Retina (tissue), 1 donor: ENCODE data around the gene MYL10.

Experiments
- DNase-seq: peaks from one replicate; pipeline ENCODE4 v3.0.0-alpha.2; 2016

Gene MYL10

DNA sequence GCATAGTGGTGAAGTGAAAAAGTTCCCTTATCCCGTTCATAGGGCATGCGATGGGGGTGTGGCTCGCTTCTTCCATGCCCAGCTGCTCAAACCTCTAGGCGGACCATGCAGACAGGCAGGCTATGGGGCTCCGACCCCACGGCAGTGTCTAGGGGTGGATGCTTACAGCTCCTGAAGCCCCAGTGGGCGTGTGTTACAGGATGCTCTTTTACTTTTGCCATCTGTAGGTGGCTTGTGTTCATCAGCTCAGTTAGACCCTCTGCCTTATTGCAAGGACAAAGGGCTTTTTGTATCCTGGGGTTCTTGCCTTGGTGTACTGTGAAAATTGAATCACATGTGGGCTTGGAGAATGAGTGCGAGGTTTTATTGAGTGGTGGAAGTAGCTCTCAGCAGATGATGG lies at the start of gene MYL10:
Gene MYL10 (minus strand): TSS at position 126 of the 400 bp plus-strand sequence. CDS start 178 bp downstream, outside the sequence.
- DNase-seq: no peak

DNA sequence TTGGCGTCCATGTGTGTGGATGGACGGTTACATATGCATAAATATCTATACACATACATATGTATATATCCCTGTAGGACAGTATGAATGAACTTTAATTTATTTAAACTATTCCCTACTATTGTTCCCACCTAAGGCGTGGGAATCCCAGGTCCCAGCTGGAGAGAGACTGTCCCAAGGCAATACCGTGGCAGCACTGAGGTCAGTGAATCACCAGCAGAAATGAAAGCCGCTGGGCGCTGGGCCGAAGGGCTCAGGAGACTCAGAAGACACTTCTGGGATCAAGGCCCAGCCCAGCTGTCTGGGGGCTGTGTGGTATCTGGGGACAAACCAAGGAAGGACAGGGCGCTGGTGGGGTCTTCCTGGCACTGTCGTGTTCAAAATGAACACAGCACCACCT lies 49.6 kb upstream of the MYL10 start:
- DNase-seq: no peak

DNA sequence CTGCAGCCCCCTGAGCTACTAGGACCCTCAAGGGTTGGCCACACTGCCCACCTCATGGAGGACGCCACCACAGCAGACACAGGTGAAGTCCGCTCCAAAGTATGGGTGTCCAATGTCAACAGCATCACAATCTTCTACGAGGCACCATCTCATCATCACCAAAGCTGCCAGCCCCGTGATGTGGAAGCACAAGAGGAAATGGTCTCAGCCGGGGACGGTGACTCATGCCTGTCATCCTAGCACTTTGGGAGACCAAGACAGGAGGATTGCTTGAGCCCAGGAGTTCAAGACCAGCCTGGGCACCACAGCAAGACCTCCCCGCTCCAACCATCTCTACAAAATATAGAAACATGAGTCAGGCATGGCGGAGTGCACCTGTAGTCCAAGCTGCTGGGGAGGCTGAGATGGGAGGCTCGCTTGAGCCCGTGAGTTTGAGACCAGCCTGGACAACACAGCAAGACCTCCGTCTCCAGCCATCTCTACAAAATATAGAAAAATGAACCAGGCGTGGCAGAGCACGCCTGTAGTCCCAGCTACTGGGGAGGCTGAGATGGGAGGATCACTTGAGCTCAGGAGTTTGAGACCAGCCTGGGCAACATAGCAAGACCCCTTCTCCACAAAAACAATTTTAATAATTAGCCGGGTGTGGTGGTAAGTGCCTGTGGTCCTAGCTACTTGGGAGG lies 48.8 kb upstream of the MYL10 start:
- DNase-seq: no peak

DNA sequence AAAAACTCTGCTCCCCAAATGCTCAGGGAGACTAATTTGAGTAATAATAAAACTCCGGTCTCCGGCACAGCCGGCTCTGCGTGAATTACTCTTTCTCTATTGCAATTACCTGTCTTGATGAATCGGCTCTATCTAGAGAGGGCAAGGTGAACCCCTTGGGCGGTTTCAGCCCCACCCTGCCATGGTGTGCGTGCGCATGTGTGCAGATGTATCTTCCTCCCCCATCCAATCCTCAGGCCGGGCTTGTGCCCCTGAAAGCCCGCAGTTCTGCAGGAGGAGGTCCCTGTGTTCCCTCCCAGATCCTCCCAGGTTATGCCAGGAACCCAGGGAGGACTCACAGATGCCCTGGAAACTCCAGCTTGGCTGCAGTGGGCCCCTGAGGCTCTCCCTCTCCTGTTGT lies 48.3 kb upstream of the MYL10 start:
- no peak for DNase-seq

DNA sequence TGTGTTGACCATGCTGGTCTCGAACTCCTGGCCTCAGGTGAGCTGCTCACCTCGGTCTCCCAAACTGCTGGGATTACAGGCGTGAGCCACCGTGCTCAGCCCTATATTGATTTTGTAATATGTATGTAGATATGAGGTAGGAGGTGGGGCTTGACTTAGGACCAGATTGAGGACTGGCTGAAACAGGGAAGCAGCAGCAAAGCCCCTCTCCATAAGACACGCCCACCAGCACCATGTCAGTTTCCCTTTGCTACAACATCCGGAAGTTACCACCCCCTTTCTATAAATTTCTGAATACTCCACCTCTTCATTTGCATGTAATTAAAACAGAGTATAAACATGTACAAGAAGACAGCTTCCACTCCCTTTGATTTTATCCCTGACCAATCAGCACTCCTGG lies 47.9 kb upstream of the MYL10 start:
- DNase-seq: no peak

DNA sequence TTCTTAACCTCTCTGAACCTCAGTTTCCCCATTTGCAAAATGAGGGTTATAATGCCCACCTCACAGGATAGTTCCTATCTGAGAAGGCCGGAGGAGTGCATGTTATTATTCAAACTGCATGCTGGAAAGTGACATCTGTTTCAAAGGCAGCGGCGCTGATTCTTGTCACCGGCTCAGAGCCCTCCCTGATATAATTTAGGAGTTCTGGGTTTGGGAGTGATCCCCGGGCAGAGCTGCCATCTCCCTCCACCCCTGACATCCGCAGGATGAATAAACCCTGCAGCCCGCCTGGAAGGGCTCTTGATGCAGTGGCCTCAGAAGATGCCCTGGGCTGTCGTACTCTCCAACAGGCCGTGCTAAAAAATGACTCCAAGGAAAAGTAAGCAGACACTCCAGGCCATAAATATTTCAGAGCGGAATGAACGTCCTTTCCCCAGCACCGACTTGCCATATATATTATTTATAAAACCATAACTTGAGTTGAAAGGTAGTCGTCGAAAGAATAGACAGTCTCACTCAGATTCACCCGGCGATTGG lies 47.0 kb upstream of the MYL10 start:
- no peak for DNase-seq

DNA sequence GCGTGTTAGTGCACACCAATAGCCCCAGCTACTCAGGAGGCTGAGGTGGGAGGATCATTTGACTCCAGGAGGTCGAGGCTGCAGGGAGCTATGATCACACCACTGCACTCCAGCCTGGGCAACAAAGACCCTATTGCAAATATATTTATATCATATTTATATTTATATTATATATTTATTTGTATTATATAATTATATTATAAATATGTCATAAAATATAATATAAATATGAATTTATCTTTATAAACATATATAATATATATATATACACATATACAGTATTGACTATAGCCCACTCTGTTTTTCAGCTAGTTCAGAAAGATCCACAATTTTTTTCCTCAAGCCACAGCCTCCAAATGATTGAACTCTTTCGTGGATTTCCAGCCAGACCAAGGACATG lies 45.3 kb upstream of the MYL10 start:
- DNase-seq: no peak

DNA sequence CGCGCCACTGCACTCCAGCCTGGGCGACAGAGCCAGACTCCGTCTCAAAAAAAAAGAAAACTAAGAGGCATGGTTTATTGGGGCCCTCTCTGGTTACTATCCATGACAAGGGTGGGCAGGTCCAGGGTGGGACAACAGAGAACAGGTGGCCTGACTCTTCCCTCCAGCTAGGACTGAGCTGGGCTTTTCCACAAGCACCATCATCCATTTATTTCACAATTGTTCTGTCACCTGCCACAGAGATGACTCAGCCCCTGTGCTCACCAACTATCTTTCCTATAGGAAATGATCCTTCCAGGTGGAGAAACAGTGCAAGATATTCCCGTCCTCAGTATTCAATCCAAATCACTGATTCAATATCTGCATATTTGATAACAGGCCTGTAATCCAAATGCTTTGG lies 44.9 kb upstream of the MYL10 start:
- no peak for DNase-seq

DNA sequence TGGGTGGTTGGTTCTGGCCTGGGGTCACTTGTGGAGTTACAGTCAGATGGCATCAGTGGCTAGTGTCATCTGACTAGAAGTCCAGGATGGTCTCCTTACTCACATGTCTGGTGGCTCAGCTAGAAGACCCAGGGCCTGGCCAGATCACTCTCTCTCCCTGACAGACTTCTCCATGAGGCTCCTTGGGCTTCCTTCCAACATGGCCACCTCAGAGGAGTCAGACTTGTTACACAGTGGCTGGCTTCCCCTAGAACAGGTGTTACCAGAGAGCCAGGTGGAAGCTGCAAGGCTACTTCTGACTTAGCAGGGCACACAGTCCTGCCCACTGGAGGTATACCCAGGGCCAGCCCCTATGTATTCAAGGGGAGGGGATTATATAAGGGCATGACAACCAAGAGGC lies 44.2 kb upstream of the MYL10 start:
- DNase-seq: no peak

DNA sequence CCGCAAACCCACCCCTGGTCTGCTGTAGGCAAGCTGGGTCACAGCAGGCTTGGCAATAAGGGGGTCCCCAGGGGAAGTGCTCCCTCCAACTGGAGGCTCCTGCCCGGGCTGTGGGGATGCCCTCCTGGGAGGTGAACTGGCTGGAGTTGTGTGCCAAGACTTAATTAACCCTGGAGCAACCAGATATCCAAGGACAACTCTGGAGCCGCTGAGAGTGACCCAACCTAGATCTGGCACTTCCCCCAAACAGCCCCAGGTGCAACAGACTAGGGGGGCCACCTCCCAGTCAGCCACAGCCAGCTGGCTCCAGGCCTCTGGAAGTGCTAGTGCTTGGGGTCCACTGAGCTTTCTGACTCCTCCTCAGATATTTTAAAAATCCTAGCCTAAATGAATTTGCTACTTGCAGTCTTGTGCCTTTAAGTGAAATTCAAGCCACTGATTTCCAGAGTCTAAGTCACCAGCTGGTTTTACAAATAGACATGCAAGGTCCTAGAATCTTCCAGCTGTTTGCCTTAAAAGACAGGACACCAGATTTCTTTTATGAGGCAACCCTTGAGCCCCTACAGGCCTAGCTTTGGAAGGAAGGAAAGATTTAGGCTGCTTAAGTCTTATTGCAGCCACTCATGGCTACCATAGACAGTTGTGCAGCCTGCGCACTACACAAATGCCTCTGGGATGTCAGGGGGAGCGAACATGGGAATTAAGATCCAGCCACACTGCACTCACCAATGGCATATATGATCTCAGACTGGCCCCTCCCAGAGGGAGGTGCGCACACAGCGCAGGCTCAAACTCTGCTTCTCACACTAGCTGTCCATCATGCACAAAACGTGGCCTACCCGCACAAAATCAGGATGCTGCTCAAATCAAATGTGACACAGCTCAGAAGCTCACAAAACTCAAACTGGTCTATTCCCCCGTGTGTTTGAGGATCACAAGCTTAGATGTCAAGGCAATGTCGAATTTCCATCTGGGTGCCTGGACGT lies 42.6 kb upstream of the MYL10 start:
- no peak for DNase-seq

DNA sequence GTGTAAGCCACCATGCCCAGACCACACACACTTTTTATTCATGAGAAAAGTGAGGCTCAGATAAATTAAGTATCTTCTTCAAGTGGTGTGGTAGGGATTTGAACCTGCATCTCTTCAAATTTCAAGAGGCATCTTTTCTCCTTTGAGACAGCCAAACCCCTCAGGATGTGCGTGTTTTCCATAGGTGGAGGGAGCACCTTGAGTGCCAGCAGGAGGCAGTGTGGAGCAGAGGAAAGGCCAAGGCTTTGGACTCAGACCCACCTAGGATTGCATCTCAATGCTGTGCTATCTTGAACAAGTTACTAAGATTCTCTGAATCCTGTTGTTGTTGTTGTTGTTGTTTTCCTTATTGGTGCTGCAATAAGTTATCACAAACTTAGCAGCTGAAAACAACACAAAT lies 40.2 kb upstream of the MYL10 start:
- no peak for DNase-seq

DNA sequence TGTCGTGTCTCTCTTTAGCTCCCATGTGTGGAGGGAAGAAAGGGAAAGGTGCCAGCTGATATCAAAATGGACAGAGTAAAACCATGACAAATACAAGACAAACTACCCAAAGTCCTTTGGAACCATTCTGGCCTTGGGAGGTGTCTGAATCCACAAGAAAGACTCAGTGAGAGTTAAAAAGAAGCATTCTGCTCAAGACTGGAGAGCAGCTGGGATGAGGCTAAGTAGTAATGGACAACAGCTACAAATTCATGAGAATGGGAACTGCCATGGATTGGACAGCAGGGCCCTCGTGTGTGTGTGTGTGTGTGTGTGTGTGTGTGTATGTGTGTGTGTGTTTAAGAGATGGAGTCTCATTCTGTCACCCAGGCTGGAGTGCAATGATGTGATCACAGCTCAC lies 39.6 kb upstream of the MYL10 start:
- no peak for DNase-seq

DNA sequence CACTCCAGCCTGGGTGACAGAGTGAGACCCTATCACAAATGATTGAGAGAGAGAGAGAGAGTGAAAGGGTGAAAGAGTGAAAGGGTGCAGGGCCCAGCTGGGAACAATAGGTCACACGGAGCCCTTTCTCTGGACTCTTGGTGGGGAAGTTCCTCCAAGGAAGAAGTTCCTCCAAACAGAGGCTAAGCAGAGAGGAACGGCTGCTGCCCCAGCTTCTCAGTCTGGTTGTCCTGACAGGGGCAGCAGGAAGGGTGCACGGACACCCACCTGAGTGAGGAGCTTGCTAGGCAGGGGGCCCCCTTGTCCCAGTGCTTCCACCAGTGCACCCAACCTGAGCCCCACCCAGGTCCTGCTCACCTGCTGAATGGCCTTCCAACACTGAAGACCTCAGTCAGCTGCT lies 38.8 kb upstream of the MYL10 start:
- no peak for DNase-seq

DNA sequence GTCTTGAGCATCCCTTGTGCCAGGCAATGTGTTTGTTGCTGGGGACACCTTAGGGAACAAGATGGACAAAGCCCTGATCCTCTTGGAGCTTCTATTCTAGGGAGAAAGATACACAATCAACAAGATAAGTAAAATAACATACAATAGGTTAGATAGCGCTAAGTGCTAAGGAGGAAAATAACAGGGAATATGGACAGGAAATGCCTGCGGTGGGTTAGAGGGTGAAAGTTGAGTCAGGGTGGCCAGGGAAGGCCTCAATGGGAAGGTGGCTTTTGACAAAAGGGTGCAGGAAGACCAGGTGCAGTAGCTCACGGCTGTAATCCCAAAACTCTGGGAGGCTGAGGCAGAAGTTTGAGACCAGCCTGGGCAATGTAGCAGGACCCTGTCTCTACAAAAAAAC lies 38.3 kb upstream of the MYL10 start:
- DNase-seq: no peak

DNA sequence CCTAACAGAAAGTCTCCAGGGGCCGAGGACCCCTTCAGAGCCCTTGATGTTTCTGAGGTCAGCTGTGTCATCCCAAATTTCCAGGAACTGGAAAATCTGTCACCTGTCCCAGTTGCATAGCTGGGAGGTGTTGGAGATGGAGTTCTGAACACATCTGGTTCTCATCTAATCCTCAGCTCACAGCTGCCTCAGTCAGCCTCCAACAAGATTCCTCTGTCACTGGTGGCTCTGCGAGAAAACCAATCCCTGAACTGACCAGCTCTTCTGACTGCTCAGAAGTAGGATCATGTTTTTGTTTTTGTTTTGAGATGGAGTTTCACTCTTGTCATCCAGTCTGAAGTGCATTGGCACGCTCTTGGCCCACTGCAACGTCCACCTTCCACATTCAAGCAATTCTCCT lies 37.6 kb upstream of the MYL10 start:
- DNase-seq: no peak

DNA sequence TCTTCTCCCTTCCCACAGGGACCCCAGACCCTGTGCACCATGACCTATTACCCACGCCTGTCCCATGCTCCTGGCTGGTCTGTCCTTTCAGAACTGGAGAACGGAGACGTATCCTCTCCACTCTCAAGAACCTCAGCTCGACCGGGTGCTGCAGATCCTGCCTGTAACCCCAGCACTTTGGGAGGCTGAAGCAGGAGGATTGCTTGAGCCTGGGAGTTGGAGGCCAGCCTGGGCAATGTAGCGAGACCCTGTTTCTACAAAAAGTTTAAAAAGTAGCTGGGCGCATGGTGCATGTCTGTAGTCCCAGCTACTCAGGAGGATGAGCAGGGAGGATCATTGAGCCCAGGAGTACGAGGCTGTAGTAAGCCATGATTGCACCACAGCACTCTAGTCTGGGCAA lies 37.2 kb upstream of the MYL10 start:
- DNase-seq: no peak

DNA sequence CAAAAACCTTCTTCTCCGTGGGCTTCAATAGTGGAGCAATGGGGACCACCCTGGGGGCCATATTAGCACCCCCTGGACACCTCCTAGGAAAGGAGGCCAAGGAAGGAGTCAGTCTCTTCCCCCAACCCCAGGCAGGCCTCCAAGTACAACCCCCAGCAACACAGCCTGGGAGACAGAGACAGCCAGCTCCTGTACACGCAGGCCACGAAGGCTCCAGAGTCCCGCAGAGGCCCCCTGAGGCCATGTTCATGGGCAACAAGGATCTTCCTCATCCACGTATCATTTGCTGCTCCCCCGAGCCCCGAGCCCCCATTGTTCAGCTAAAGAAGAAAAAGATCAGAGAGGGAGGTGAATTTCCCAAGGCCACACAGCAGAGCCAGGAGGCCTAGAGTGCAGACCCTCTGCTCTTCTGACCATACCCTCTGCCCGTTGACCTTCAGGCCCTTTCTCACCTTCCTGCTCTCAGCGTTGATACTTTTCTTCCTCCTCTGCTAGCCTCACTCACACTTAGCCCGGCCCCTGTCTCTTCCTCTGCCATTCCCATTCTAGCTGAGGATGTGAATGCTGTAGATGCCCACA lies 35.9 kb upstream of the MYL10 start:
- no peak for DNase-seq

DNA sequence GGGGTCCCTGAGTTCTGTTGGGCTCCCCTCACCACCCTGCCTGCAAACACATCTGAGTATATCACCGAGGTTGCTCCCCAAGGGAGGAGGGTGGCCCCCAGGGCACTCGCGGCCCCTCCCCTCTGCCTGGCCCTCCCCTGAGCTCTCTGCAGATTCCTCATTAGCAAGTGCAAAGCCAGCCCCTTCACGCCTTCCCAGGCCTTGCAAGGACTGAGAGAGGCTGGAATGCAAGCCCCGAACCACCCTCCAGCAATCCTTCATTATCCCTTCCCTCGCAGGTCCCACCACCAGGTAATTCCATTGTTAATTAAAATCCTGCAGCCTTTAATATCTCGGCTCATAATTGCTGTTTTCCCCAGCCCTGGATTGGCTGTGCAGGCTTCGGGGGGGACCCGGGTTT lies 35.3 kb upstream of the MYL10 start:
- DNase-seq: no peak

DNA sequence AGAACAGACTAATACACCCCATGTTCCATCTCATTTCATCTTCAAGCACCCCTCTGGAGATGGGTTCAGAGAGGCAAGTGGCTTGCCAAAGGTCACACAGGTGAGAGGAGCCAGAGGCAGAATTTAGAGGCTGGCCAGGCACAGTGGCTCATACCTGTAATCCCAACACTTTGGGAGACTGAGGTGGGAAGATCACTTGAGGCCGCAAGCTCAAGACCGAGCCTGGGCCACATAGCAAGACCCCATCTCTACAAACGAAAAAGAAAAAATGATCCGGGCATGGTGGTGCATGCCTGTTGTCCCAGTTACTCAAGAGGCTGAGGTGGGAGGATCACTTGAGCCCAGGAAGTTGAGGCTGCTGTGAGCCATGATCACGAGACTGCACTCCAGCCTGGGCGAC lies 34.7 kb upstream of the MYL10 start:
- no peak for DNase-seq

DNA sequence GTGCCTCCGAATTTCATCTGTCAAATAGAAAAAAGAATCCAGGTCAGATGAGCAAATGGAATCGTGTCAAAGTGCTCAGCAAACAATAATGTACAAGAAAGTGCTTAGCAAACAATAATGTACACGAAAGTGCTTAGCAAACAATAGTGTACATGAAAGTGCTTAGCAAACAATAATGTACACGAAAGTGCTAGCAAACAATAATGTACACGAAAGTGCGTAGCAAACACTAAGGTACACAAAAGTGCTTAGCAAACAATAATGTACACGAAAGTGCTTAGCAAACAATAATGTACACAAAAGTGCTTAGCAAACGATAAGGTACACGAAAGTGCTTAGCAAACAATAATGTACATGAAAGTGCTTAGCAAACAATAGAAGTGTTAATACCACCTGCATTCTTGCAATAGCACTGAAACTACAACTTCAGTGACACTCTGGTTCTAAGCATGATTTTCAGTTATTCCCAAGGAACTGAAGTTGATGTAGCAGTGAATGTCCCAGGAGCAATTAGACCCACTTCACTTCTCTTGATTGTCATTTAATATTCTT lies 33.4 kb upstream of the MYL10 start:
- no peak for DNase-seq

DNA sequence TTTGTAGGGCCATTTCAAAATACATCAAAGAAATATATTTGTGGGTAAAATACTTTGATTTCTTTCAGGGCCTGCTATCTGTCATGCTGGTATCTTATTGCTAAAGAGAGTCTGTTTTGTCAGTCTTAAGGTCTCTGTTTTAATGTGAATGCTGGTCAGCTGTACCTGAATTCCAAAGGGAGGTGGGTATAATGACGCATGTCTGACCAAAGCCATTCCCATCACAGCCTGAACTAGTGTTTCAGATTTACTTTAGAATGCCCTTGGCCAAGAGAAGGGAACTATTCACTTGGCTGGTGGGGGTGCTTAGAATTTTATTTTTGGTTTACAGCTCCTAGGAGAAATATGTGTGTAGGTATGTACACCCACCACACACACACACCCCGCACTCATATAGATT lies 30.6 kb upstream of the MYL10 start:
- no peak for DNase-seq

DNA sequence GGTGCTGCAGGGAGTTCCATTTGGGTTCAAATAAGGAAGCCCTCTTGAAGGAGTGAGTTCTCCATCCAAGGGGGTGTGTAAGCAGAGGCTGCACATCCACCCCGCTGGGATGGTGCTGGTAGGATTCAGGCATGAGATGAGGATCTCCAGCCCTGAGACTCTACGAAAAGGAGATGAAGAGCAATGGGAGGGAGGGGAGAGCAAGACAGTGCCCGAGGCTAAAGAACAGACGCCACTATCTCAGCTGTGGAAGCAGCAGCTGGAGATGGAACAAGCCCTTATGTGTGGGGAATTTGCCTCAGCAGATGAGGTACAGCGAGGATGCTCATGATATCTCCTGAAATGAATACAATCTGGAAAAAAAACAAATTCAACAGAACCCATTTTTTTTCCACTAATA lies 28.1 kb upstream of the MYL10 start:
- DNase-seq: no peak

DNA sequence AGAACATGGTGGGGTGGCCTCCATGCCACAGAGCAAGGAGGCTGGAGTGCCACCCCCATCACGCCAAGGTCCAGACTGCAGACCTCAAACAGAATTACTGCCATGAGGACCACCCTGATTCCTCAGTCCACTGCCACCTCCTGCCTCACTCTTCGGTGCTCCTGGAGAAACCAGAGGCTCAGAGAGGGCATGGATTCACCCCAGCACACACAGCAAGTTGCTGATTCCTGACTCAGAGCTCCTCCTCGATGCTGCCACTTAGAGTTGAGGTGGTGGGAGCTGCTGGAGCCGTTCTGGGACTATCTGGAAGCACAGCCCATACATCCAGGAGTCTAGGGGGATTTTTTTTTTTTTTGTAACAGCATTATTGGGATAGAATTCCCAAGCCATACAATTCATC lies 22.0 kb upstream of the MYL10 start:
- no peak for DNase-seq
